Measurements from ENCODE around the gene C3orf22.

- TF ChIP-seq YY1 (IDR thresholded peaks at IDR 0.05; ENCODE audit: low read depth) (no peak), FOXM1 (IDR thresholded peaks at IDR 0.05; ENCODE audit: borderline replicate concordance, low read depth) (no peak), ZBTB7A (IDR thresholded peaks at IDR 0.05; ENCODE audit: low read depth) (no peak), REST (IDR thresholded peaks at IDR 0.05; ENCODE audit: low read depth) (no peak), CEBPB (IDR thresholded peaks at IDR 0.05) (no peak), TEAD4 (IDR thresholded peaks at IDR 0.05) (no peak), EP300 (IDR thresholded peaks at IDR 0.05; ENCODE audit: borderline replicate concordance) (no peak)
Observed at GRCh38 chr3:126527455-126528211, 31.1 kb downstream of the C3orf22 start.

All from Ishikawa (cell line).